ENCODE data around the gene CDC42EP3.

- TF ChIP-seq, protein P1, sequence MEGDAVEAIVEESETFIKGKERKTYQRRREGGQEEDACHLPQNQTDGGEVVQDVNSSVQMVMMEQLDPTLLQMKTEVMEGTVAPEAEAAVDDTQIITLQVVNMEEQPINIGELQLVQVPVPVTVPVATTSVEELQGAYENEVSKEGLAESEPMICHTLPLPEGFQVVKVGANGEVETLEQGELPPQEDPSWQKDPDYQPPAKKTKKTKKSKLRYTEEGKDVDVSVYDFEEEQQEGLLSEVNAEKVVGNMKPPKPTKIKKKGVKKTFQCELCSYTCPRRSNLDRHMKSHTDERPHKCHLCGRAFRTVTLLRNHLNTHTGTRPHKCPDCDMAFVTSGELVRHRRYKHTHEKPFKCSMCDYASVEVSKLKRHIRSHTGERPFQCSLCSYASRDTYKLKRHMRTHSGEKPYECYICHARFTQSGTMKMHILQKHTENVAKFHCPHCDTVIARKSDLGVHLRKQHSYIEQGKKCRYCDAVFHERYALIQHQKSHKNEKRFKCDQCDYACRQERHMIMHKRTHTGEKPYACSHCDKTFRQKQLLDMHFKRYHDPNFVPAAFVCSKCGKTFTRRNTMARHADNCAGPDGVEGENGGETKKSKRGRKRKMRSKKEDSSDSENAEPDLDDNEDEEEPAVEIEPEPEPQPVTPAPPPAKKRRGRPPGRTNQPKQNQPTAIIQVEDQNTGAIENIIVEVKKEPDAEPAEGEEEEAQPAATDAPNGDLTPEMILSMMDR (IDR thresholded peaks at IDR 0.05): no peak
- no peak for TF ChIP-seq POLR2A (IDR thresholded peaks at IDR 0.05)
Measured at GRCh38 chr2:37707393-37707792, 36.0 kb upstream of the CDC42EP3 start.

All from testis (tissue), 2 donors.